NCI-H2029 (cell line): Measurements from ENCODE around the gene DOCK7.
A peak's percentile ranks its signal among the peaks of the same experiment; 100 is the strongest.

Experiments used
- DNase-seq: peaks from one replicate; lab custom pipeline; 2025; lab: John Stamatoyannopoulos, UW

The DOCK7 gene

GRCh38 chr1:62448221-62448933 lies 239.8 kb downstream of the DOCK7 start:
- no peak for DNase-seq

- DNase-seq: no peak
Measured at GRCh38 chr1:62444701-62445100, 243.5 kb downstream of the DOCK7 start.

GRCh38 chr1:62439652-62440371 lies 248.4 kb downstream of the DOCK7 start:
- no peak for DNase-seq

- no peak for DNase-seq
Measured at GRCh38 chr1:62438163-62438562, 250.0 kb downstream of the DOCK7 start.

- DNase-seq: peak; percentile 43
Measured at GRCh38 chr1:62437273-62437940, 250.8 kb downstream of the DOCK7 start.

GRCh38 chr1:62436466-62437272 lies 251.5 kb downstream of the DOCK7 start, which contains the start of gene USP1:
Gene USP1 (plus strand): TSS chr1:62437049. CDS start chr1:62439868, 2,819 bp downstream.
- peak; percentile 100 for DNase-seq

- DNase-seq: no peak
Measured at GRCh38 chr1:62436039-62436465, 252.1 kb downstream of the DOCK7 start.

GRCh38 chr1:62435231-62436038 lies 252.8 kb downstream of the DOCK7 start:
- no peak for DNase-seq

GRCh38 chr1:62434618-62435001 lies 253.6 kb downstream of the DOCK7 start:
- no peak for DNase-seq

- no peak for DNase-seq
Measured at GRCh38 chr1:62433861-62434617, 254.1 kb downstream of the DOCK7 start.

GRCh38 chr1:62429581-62429980 lies 258.6 kb downstream of the DOCK7 start:
- DNase-seq: no peak

- no peak for DNase-seq
Measured at GRCh38 chr1:62428351-62428750, 259.8 kb downstream of the DOCK7 start.

GRCh38 chr1:62426794-62427193 lies 261.4 kb downstream of the DOCK7 start:
- no peak for DNase-seq

- DNase-seq: no peak
Measured at GRCh38 chr1:62426237-62426636, 261.9 kb downstream of the DOCK7 start.

GRCh38 chr1:62425041-62425440 lies 263.1 kb downstream of the DOCK7 start:
- no peak for DNase-seq

- DNase-seq: no peak
Measured at GRCh38 chr1:62424411-62424810, 263.8 kb downstream of the DOCK7 start.

GRCh38 chr1:62423580-62424242 lies 264.5 kb downstream of the DOCK7 start:
- no peak for DNase-seq

- DNase-seq: no peak
Measured at GRCh38 chr1:62420214-62420613, 268.0 kb downstream of the DOCK7 start.

- DNase-seq: no peak
Measured at GRCh38 chr1:62417351-62417999, 270.7 kb downstream of the DOCK7 start.
